Thyroid gland (tissue), 4 donors: ENCODE measurements around the gene RBL2.

ENCODE experiments used
- POLR2A ChIP-seq, 2 donors: fragments of 450-650 bp; IDR thresholded peaks; one replicate each; pipeline ENCODE4 v1.6.1; 2017; ENCODE audit warnings: antibody characterized with exemption in 2 of 2, mild to moderate bottlenecking in 2 of 2, moderate library complexity in 1 of 2
- TF ChIP-seq, protein P1 (sequence below), 6 experiments: fragments of 200-600 bp in 3 of 6; fragments of 450-650 bp in 3 of 6; sonication (generic) in 3 of 6; IDR thresholded peaks; one replicate each; pipeline ENCODE4 v1.5.1; 2016 to 2019; ENCODE audit warnings: antibody characterized with exemption in 6 of 6, mild to moderate bottlenecking in 2 of 6, inconsistent platforms in 1 of 6, moderate library complexity in 1 of 6

DNA sequence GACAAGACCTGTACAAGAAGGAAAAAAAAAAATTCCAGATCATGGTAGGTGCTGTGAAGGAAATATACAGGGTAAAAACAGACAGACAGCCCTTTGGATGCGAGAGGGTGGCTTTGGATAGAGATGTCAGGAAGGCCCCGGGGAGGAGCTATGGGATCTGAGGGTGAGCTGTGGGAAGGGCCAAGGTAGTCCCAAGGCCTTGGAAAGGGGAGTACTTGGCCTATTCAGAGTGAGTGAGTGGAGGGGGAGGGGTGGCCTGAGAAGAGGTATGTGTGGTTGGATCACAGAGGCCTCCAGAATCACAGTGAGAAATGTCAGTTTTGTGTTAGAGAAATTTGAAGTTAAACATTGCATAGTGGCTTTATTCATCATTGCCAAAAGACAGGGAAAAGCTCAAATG lies 99.9 kb downstream of the RBL2 start:
- TF ChIP-seq, protein P1, sequence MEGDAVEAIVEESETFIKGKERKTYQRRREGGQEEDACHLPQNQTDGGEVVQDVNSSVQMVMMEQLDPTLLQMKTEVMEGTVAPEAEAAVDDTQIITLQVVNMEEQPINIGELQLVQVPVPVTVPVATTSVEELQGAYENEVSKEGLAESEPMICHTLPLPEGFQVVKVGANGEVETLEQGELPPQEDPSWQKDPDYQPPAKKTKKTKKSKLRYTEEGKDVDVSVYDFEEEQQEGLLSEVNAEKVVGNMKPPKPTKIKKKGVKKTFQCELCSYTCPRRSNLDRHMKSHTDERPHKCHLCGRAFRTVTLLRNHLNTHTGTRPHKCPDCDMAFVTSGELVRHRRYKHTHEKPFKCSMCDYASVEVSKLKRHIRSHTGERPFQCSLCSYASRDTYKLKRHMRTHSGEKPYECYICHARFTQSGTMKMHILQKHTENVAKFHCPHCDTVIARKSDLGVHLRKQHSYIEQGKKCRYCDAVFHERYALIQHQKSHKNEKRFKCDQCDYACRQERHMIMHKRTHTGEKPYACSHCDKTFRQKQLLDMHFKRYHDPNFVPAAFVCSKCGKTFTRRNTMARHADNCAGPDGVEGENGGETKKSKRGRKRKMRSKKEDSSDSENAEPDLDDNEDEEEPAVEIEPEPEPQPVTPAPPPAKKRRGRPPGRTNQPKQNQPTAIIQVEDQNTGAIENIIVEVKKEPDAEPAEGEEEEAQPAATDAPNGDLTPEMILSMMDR (IDR thresholded peaks at IDR 0.05) = no peak
- no peak for TF ChIP-seq POLR2A (IDR thresholded peaks at IDR 0.05)
